HepG2 (cell line): Measurements from ENCODE around the gene RAD9A. TPM values are rescaled to one million over a fixed set of nuclear protein-coding genes. Genes with fewer than 3 reads are reported as not detected.

Experiments
- CENPX ChIP-seq: sonication (generic); formaldehyde crosslinking; IDR thresholded peaks from 2 replicates; pipeline ENCODE4 v1.9.0; 2021; ENCODE audit warnings: mild to moderate bottlenecking, missing genetic modification reagents, moderate library complexity
- ELF4 ChIP-seq: sonication (generic); formaldehyde crosslinking; IDR thresholded peaks from 2 replicates; pipeline ENCODE4 v1.5.0; 2020; ENCODE audit warnings: missing genetic modification reagents, mild to moderate bottlenecking, moderate library complexity, borderline replicate concordance
- HMG20A ChIP-seq: IDR thresholded peaks from 2 replicates; pipeline ENCODE4 v1.6.1; 2016; ENCODE audit warnings: borderline replicate concordance
- MEF2D ChIP-seq: sonication (generic); formaldehyde crosslinking; IDR thresholded peaks from 2 replicates; pipeline ENCODE4 v1.5.1; 2020; ENCODE audit warnings: mild to moderate bottlenecking, missing genetic modification reagents
- NFE2 ChIP-seq: sonication (generic); formaldehyde crosslinking; IDR thresholded peaks from 2 replicates; pipeline ENCODE4 v1.4.0; 2020; ENCODE audit warnings: missing genetic modification reagents
- NR1H2 ChIP-seq: sonication (generic); formaldehyde crosslinking; IDR thresholded peaks from 2 replicates; pipeline ENCODE4 v1.8.1; 2022; ENCODE audit warnings: low read depth, missing genetic modification reagents, borderline replicate concordance
- PPARG ChIP-seq: conservative IDR thresholded peaks from 2 replicates; pipeline ENCODE4 v1.6.1; 2016; ENCODE audit warnings: missing biosample characterization, missing genetic modification reagents
- RXRA ChIP-seq: sonication (generic); formaldehyde crosslinking; IDR thresholded peaks from 2 replicates; pipeline ENCODE4 v1.5.1; 2020; ENCODE audit warnings: missing genetic modification reagents
- ZKSCAN8 ChIP-seq: IDR thresholded peaks from 2 replicates; pipeline ENCODE4 v1.6.1; 2016; ENCODE audit warnings: borderline replicate concordance, missing genetic modification reagents, missing compliant biosample characterization
- ZNF138 ChIP-seq: sonication (generic); formaldehyde crosslinking; IDR thresholded peaks from 2 replicates; pipeline ENCODE4 v1.5.0; 2020; ENCODE audit warnings: mild to moderate bottlenecking, low read depth, missing genetic modification reagents
- ZNF260 ChIP-seq: sonication (generic); formaldehyde crosslinking; IDR thresholded peaks from 2 replicates; pipeline ENCODE4 v1.4.0; 2020; ENCODE audit warnings: missing genetic modification reagents, low read depth, mild to moderate bottlenecking, borderline replicate concordance
- ZNF354B ChIP-seq: sonication (generic); formaldehyde crosslinking; IDR thresholded peaks from 2 replicates; pipeline ENCODE4 v1.8.0; 2022; ENCODE audit warnings: mild to moderate bottlenecking, missing genetic modification reagents
- polyA plus RNA-seq, 8 experiments: library from polyadenylated mRNA; depleted of rRNA in 3 of 8; stranded (reverse) in 7 of 8; unstranded in 1 of 8; fragments of >200 nt; fragmentation: Illumina TruSeq in 4 of 8; extraction: Trizol in 4 of 8; gene quantifications; 2 replicates each; pipeline versions ENCODE4 v1.2.1 to v1.2.3, GENCODE V29; 2011 to 2016; ENCODE audit warnings: low read depth in 4 of 8, missing spikeins in 1 of 8, mixed read lengths in 1 of 8; ENCODE audit not compliant: insufficient read depth in 1 of 8
- total RNA-seq, 5 experiments: library from RNA; depleted of rRNA; stranded (reverse); fragments of >200 nt; fragmentation: Illumina TruSeq; extraction: Trizol; gene quantifications; 2 replicates each; pipeline ENCODE4 v1.2.3, GENCODE V29; 2016; ENCODE audit warnings: low read depth in 1 of 5
- TF ChIP-seq, protein P1 (sequence below): sonication (generic); formaldehyde crosslinking; IDR thresholded peaks from 2 replicates; pipeline ENCODE4 v1.4.0; 2020; ENCODE audit warnings: missing genetic modification reagents
- TF ChIP-seq, protein P2 (sequence below): sonication (generic); formaldehyde crosslinking; IDR thresholded peaks from 2 replicates; pipeline ENCODE4 v1.5.0; 2020; ENCODE audit warnings: missing genetic modification reagents, mild to moderate bottlenecking, borderline replicate concordance
- TF ChIP-seq, protein P3 (sequence below): sonication (generic); formaldehyde crosslinking; IDR thresholded peaks from 2 replicates; pipeline ENCODE4 v1.4.0; 2020; ENCODE audit warnings: missing genetic modification reagents
- TF ChIP-seq, protein P4 (sequence below): sonication (generic); formaldehyde crosslinking; IDR thresholded peaks from 2 replicates; pipeline ENCODE4 v1.4.0; 2020; ENCODE audit warnings: missing genetic modification reagents
- TF ChIP-seq, protein P5 (sequence below): IDR thresholded peaks from 2 replicates; pipeline ENCODE4 v1.6.1; 2016; ENCODE audit warnings: missing biosample characterization, missing genetic modification reagents, low read depth

Gene RAD9A
- total and polyA plus RNA-seq, 2 of the 13 experiments (the other 11 are each of a cell fraction or from before 2014, with no cell fraction given): 10.1 to 15.7 TPM

DNA sequence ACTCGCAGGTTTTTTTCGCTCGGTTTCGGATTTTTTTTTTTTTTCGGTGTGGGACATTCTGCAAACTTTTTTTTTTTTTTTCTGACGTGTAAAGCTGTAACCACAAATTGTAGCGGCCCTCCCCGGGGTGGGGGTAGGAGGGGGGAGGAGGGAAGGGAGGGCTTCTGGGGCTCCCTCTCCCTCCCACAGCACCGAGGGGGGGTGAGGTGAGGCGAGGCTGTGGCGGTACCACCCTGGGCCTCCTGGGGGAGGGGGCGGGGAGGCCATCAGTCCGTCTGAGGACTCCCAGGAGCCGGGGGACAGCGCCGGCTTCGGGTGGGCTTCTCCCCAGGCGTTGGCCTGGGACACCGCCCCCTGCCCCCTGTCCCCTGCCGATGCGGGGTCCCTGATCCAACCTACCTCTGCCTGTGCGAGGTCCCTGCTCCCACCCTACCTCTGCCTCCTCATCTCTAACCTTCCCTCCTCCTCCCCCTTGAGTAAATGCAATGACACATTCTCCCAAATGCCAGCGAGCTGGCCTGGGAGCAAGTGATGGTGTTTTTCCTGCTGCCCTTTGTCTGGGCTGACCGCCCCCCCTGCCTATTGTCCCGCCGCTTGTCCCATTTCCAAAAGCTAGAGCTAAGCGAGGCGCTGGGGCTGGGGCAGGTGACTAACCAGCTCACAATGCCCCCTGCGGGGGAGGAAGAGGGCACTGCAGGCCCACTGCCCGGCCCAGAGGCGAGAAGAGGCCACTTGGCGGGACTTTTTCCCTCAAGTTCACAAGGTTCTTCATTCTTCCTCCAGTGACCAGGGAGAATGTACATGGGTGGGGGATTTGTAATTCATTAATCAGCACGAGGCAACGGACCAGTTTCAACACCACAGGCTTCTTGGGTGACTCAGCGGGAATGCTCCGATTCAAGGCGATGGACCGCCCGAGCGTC lies 17.9 kb upstream of the RAD9A start (continued):
- TF ChIP-seq CENPX (CRISPR knock-in tag): no peak
- TF ChIP-seq, protein P1, sequence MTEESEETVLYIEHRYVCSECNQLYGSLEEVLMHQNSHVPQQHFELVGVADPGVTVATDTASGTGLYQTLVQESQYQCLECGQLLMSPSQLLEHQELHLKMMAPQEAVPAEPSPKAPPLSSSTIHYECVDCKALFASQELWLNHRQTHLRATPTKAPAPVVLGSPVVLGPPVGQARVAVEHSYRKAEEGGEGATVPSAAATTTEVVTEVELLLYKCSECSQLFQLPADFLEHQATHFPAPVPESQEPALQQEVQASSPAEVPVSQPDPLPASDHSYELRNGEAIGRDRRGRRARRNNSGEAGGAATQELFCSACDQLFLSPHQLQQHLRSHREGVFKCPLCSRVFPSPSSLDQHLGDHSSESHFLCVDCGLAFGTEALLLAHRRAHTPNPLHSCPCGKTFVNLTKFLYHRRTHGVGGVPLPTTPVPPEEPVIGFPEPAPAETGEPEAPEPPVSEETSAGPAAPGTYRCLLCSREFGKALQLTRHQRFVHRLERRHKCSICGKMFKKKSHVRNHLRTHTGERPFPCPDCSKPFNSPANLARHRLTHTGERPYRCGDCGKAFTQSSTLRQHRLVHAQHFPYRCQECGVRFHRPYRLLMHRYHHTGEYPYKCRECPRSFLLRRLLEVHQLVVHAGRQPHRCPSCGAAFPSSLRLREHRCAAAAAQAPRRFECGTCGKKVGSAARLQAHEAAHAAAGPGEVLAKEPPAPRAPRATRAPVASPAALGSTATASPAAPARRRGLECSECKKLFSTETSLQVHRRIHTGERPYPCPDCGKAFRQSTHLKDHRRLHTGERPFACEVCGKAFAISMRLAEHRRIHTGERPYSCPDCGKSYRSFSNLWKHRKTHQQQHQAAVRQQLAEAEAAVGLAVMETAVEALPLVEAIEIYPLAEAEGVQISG (CRISPR knock-in tag): peak; percentile 65
- no peak; the same call in 1 of the 2 replicates for TF ChIP-seq RXRA (CRISPR knock-in tag)
- TF ChIP-seq ELF4 (CRISPR knock-in tag): no peak
- TF ChIP-seq, protein P2, sequence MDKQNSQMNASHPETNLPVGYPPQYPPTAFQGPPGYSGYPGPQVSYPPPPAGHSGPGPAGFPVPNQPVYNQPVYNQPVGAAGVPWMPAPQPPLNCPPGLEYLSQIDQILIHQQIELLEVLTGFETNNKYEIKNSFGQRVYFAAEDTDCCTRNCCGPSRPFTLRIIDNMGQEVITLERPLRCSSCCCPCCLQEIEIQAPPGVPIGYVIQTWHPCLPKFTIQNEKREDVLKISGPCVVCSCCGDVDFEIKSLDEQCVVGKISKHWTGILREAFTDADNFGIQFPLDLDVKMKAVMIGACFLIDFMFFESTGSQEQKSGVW (CRISPR knock-in tag): no peak
- no peak for TF ChIP-seq HMG20A (CRISPR knock-in tag)
- TF ChIP-seq, protein P3, sequence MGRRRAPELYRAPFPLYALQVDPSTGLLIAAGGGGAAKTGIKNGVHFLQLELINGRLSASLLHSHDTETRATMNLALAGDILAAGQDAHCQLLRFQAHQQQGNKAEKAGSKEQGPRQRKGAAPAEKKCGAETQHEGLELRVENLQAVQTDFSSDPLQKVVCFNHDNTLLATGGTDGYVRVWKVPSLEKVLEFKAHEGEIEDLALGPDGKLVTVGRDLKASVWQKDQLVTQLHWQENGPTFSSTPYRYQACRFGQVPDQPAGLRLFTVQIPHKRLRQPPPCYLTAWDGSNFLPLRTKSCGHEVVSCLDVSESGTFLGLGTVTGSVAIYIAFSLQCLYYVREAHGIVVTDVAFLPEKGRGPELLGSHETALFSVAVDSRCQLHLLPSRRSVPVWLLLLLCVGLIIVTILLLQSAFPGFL (CRISPR knock-in tag): no peak
- no peak for TF ChIP-seq ZKSCAN8 (CRISPR knock-in tag)
- no peak for TF ChIP-seq PPARG (CRISPR knock-in tag)
- TF ChIP-seq NR1H2 (CRISPR knock-in tag): no peak
- TF ChIP-seq, protein P4, sequence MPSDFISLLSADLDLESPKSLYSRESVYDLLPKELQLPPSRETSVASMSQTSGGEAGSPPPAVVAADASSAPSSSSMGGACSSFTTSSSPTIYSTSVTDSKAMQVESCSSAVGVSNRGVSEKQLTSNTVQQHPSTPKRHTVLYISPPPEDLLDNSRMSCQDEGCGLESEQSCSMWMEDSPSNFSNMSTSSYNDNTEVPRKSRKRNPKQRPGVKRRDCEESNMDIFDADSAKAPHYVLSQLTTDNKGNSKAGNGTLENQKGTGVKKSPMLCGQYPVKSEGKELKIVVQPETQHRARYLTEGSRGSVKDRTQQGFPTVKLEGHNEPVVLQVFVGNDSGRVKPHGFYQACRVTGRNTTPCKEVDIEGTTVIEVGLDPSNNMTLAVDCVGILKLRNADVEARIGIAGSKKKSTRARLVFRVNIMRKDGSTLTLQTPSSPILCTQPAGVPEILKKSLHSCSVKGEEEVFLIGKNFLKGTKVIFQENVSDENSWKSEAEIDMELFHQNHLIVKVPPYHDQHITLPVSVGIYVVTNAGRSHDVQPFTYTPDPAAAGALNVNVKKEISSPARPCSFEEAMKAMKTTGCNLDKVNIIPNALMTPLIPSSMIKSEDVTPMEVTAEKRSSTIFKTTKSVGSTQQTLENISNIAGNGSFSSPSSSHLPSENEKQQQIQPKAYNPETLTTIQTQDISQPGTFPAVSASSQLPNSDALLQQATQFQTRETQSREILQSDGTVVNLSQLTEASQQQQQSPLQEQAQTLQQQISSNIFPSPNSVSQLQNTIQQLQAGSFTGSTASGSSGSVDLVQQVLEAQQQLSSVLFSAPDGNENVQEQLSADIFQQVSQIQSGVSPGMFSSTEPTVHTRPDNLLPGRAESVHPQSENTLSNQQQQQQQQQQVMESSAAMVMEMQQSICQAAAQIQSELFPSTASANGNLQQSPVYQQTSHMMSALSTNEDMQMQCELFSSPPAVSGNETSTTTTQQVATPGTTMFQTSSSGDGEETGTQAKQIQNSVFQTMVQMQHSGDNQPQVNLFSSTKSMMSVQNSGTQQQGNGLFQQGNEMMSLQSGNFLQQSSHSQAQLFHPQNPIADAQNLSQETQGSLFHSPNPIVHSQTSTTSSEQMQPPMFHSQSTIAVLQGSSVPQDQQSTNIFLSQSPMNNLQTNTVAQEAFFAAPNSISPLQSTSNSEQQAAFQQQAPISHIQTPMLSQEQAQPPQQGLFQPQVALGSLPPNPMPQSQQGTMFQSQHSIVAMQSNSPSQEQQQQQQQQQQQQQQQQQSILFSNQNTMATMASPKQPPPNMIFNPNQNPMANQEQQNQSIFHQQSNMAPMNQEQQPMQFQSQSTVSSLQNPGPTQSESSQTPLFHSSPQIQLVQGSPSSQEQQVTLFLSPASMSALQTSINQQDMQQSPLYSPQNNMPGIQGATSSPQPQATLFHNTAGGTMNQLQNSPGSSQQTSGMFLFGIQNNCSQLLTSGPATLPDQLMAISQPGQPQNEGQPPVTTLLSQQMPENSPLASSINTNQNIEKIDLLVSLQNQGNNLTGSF (CRISPR knock-in tag): no peak
- TF ChIP-seq, protein P5, sequence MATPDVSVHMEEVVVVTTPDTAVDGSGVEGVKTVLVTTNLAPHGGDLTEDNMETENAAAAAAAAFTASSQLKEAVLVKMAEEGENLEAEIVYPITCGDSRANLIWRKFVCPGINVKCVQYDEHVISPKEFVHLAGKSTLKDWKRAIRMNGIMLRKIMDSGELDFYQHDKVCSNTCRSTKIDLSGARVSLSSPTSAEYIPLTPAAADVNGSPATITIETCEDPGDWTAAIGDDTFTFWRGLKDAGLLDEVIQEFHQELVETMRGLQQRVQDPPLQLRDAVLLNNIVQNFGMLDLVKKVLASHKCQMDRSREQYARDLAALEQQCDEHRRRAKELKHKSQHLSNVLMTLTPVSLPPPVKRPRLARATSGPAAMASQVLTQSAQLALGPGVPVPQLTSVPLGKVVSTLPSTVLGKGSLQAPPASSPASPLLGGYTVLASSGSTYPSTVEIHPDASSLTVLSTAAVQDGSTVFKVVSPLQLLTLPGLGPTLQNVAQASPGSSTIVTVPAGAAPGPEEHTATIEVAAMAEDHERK (CRISPR knock-in tag): no peak
- TF ChIP-seq MEF2D (CRISPR knock-in tag): no peak
- no peak for TF ChIP-seq ZNF138
- no peak for TF ChIP-seq ZNF354B (CRISPR knock-in tag)
- no peak for TF ChIP-seq ZNF260 (CRISPR knock-in tag)
- peak; percentile 78 for TF ChIP-seq NFE2 (CRISPR knock-in tag)
